GM21390 (cell line): Measurements from ENCODE around the gene TULP4.
"Not testable (repeated sequence)": the region's sequence is repeated elsewhere in the genome, so short reads cannot be mapped to it uniquely, and the experiment has no call there.

Experiments
- ATAC-seq: cut with Tn5 transposase; IDR thresholded peaks from one replicate; pipeline ENCODE4 v1.9.1; 2021; ENCODE audit not compliant: unreplicated experiment

TULP4 gene

DNA sequence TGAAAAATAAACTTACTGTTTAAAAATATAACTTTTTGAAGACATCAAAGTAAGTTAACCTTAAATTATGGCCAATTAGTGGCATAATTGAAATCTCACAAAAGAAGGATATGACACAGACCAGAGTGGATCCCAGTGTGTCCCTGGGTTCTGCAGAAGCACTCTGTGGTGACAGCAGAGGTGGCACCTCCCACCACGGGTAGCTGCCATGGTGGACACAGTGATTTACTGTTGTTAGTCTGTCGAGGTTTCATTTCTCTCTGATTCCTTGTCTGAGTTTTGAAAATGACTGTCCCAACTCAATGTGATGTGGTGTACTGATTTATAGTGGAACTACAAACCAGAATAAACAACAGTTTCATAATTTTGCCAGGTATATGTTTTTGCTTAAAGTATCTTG, 76.5 kb downstream of the TULP4 start:
- no peak for ATAC-seq

- ATAC-seq: no peak
Observed at GRCh38 chr6:158389193-158389919, 77.1 kb downstream of the TULP4 start.

DNA sequence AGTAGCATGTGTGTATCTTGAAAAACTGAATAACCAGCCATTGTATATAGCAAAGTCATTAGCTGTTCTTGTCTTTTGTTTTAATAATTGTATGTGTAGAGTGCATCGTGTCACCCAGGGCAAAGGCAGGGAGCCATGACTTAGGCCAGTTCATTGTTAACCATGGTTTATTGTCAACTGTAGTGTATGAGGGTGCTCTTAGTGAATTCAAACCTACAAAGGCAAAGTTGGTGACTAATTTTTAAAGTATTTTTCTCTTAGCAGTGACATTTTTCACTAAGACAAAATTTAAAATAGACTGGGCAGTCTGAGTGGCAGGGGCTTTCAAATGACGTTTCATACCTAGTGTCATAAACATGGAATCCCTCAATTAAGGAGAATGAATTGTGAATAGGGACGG, 79.0 kb downstream of the TULP4 start:
- ATAC-seq: no peak

GRCh38 chr6:158391977-158392376, 79.7 kb downstream of the TULP4 start:
- ATAC-seq: not testable (repeated sequence)

DNA sequence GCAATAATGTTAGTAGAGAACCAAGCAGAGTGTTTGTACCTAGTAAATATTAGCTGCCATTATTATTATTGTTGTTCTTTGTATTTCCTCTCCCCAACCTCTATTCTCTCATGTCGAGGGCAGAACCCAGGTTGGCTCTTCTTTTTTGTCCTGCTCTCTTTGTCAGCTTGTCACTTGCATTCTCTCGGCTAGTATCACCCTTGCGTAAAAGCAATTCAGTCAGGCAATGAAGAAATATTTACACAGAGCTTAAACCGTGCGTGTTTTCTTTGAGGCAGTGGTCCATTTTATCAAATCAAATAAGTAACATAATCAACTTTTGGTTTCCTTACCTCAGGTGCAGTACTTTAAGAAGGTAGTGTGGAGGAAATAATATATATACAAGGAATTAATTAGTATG, 83.9 kb downstream of the TULP4 start:
- ATAC-seq: no peak

GRCh38 chr6:158397578-158397977, 85.3 kb downstream of the TULP4 start:
- ATAC-seq: no peak

GRCh38 chr6:158398252-158399024, 86.2 kb downstream of the TULP4 start:
- ATAC-seq: no peak

DNA sequence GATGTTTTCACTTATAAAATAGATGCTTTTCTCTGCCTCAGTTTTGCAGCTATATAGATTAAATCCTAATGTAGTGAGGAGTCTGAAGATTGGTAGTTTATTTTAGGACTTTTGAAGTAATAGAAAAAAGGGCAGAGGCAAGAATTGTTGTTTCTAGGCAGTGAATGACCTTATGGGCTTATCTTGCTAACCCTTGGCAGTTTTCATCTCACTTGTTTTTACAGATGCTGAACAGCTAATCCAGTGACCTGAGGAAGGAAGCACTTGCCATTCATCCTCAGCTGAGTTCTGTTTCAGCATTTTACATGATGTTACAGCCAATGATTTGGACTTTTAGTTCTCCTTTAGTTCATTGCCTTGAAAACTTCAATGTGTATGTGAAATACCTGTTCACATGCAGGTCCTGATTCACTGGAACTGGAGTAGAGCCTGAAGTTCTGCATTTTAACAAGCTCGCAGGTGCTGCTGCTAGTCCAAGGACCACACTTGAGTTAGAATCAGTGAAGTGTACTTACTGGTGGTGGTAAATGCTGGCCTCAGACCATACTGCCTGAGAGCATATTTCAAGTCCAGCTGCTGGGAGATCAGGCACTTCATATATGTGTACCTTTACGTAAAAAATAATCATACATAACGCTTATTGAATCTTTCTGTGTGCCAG, 86.9 kb downstream of the TULP4 start:
- ATAC-seq: no peak

DNA sequence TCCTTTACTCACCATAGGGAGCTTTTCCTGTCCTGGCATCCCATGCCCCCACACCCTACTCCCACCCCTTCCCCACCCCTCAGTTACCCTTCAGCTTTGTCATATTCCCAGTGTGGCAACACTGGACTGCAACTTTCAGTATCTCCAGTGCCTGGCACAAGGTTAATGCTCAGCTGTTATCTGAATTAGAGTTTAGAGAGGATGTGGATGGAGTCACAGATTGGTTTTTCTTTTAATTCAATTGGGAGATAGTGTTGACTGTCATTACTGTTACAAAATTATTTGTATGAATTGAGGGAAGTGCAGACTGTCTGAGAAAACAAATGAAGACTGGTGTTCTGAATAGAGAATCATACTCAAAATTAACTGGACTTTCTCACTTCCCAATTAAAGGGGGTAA, 89.9 kb downstream of the TULP4 start:
- no peak for ATAC-seq

- ATAC-seq: not testable (repeated sequence)
Observed at GRCh38 chr6:158405321-158405831, 93.1 kb downstream of the TULP4 start.

GRCh38 chr6:158405933-158406332, 93.7 kb downstream of the TULP4 start:
- ATAC-seq: no peak

- ATAC-seq: no peak
Observed at GRCh38 chr6:158406736-158407135, 94.5 kb downstream of the TULP4 start.

DNA sequence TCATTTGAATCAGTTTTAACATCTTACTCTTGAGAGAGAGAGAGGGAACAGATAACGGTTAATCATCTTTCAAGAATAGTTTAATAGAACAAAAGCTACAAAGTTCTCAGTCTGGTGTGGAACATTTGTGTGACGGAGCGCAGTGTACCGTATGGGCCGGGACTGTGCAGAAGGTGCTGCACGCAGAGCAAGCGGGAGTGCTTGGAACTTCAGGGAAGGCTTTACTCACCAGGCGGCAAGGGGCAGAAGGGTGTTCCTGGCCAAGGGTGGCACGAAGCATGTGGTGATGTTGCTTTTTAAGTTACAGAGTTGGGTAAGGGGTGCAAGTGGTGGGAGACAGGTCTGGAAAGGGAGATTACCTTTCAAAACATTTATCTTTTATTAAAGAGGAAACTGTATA, 95.7 kb downstream of the TULP4 start:
- no peak for ATAC-seq

DNA sequence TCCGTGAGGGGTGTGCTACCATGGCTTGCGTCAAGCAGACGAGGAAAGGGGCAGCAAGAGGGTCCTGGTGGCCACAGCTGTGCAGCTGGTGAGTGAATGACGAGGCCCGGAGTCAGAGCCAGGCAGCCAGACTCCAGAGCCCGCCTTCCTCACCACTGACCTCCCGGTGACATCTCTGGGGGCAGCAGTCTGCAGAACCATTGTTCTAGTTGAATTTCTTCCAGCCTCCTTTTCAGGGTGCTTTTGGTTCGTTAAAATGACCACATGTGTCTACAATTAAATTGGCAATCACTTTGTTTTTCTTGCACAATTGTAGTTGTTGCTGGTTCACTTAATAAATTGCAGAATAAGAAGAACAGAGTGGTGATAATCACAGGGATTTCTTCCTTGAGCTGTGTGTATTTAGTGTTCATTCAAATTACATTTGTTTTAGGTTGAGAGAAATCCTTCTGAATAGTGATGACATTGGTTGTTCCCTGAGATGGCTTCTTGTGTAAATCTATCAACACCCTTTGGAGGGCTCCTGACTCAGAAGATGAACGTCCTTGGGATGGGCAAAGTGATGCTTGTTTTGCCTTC, 96.4 kb downstream of the TULP4 start:
- no peak for ATAC-seq

DNA sequence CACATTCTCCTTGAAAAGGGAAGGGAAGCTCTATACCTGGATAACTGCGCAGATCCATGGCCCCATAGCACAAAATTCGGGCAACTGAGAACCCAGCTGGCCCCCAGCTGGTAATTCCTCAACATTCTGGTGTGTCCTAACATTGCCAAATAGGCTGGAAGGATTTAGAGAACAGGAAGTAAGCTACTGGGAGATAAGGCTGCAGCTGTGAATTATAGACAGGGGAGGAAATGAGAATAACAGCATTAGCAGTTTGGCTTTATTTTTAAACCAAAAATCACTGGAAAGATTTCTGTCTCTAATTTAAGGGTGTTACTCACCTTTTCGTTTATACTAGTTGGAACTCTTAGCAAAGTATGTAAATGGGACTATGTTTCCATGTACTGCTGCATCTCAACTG, 97.2 kb downstream of the TULP4 start:
- ATAC-seq: no peak

DNA sequence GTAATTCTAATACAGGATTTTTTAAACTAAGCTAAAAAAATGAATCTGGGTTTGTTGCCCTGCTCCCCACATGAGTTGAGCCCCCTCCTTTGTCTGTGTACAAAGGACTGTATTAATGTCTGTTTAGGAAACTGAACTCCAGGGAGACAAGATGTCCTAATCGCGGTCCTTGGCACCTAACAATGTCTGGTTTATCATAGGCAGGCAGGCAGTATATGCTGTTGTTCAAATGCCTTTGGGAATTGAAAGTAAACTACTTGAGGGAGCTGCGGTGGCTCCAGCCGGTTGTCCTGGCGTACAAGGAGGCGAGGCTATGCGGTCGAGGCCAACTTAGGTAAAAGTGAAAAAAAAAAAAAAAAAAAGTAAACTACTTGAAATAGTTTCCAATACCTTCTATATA, 98.5 kb downstream of the TULP4 start:
- no peak for ATAC-seq

GRCh38 chr6:158411998-158412397, 99.7 kb downstream of the TULP4 start:
- no peak for ATAC-seq

- no peak for ATAC-seq
Observed at GRCh38 chr6:158413028-158413427, 100.8 kb downstream of the TULP4 start.

DNA sequence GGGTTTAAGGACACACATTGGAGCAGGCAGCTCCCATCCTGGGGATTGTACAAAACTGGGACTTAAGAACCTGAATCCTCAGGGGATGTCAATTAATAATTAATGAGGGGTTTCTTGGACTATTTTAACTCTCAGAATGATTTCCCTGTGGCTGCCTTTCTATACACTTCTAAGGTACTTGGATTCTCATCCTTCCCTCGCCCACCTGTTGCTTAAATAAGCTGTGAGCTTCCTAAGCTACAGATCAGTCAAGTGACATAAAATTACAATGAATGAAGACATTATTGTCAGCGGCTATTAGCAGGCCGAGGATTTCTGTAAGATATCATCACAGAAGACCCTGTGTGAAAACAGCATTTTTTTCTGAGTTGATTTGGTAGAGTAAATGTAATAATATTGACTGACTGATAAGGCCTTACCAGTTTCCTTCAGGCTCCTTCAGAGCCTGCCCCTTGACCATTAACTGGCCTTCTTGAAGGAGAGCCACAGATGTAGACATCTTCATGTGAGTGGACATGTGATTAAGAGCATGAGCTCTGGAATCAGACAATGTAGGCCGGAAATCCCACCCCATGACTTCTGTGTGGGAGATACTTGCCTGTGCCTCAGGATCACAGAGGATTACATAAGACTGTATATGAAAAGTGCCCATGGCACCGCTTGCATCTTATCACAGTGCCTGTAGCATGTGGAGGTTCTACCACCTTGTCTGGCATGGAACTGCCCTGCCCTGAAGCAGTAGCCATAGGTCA, 101.7 kb downstream of the TULP4 start:
- ATAC-seq: no peak

DNA sequence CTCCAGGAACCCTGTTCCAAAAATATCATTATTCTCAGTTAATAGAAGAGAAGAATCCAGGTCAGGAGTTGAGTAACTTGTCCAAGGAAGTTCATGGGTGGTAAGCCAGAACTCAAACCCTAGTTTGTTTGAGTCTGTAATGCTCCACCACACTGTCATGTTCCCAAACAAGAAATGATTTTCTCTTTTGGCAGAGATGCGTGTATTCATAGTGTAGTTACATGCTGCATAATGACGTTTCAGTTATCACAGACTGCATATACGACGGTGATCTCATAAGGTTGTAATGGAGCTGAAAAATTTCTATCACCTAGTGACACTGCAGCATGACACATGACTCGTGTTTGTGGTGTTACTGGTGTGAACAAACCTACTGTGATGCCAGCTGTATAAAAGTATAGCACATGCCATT, 102.6 kb downstream of the TULP4 start:
- no peak for ATAC-seq

DNA sequence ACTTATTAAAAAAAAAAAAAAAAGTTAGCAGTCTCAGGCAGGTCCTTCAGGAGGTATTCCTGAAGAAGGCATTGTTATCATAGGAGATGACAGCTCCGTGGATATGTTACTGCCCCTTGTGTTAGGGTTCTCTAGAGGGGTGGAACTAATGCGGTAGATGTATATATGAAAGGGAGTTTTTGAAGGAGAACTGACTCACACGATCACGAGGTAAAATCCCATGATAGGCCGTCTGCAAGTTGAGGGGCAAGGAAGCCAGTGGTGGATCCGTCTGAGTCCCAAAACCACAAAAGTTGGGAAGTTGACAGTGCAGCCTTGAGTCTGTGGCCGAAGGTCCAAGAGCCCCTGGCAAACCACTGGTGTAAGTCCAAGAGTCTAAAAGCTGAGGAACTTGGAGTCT, 103.4 kb downstream of the TULP4 start:
- ATAC-seq: no peak
